HG03135 (cell line): ENCODE results near the gene MRPL4.

Experiments
- ATAC-seq: cut with Tn5 transposase; IDR thresholded peaks from one replicate; pipeline ENCODE4 v1.9.1; 2021; ENCODE audit warnings: mild to moderate bottlenecking, moderate library complexity; ENCODE audit not compliant: unreplicated experiment

MRPL4 gene

DNA sequence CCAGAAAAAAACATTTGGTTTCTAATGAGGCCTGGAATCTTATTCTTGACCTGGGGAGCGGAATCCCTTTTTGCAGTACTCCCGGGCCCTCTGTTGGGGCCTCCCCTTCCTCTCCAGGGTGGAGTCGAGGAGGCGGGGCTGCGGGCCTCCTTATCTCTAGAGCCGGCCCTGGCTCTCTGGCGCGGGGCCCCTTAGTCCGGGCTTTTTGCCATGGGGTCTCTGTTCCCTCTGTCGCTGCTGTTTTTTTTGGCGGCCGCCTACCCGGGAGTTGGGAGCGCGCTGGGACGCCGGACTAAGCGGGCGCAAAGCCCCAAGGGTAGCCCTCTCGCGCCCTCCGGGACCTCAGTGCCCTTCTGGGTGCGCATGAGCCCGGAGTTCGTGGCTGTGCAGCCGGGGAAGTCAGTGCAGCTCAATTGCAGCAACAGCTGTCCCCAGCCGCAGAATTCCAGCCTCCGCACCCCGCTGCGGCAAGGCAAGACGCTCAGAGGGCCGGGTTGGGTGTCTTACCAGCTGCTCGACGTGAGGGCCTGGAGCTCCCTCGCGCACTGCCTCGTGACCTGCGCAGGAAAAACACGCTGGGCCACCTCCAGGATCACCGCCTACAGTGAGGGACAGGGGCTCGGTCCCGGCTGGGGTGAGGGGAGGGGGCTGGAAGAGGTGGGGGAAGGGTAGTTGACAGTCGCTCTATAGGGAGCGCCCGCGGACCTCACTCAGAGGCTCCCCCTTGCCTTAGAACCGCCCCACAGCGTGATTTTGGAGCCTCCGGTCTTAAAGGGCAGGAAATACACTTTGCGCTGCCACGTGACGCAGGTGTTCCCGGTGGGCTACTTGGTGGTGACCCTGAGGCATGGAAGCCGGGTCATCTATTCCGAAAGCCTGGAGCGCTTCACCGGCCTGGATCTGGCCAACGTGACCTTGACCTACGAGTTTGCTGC is 35.1 kb downstream of the MRPL4 start, which contains the start of gene ICAM4:
ICAM4 (plus strand) TSS at position 153 of the 935 bp plus-strand sequence; CDS start at position 211, 58 bp downstream.
- ATAC-seq, result no peak

DNA sequence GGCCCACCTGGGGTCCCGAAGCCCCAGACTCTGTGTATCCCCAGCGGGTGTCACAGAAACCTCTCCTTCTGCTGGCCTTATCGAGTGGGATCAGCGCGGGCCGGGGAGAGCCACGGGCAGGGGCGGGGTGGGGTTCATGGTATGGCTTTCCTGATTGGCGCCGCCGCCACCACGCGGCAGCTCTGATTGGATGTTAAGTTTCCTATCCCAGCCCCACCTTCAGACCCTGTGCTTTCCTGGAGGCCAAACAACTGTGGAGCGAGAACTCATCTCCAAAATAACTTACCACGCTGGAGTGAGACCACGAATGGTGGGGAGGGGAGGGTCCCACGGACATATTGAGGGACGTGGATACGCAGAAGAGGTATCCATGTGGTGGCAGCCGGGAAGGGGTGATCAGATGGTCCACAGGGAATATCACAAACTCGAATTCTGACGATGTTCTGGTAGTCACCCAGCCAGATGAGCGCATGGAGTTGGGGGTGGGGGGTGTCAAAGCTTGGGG is 36.7 kb downstream of the MRPL4 start:
- ATAC-seq, result no peak

GRCh38 chr19:10289167-10289835 is 37.3 kb downstream of the MRPL4 start:
- ATAC-seq, result no peak

- ATAC-seq, result no peak
Measured at GRCh38 chr19:10289836-10290356, 37.9 kb downstream of the MRPL4 start, which contains the start of gene ICAM5. ICAM5 (plus strand) TSS chr19:10289952; CDS start chr19:10290044, 92 bp downstream.

DNA sequence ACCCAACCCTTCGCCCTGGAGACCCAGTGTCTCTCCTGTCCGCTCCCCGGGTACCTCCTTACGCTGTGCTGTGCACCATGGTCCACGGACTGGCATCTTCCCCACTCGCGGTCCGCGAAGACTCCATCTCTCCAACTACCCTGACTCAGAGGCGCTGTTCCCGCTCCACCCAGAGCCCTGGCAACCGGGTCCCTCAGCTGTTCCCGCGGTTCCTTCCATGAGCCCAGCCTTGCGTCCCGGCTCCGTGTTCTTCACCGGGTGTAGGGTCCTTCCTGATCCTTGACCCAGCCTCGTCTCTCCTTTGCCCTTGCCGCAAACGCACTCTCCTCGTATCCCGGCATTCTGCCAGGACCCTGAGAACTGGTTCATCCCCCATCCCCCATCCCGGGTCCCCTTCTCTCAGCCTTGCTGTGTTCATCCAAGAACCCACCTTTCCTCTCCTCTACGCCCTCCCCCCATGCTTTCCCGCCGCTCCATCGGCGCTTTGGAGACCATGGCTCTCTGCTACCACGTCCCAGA is 38.4 kb downstream of the MRPL4 start:
- ATAC-seq, result no peak

- no peak for ATAC-seq
Measured at GRCh38 chr19:10290876-10291553, 39.0 kb downstream of the MRPL4 start.

DNA sequence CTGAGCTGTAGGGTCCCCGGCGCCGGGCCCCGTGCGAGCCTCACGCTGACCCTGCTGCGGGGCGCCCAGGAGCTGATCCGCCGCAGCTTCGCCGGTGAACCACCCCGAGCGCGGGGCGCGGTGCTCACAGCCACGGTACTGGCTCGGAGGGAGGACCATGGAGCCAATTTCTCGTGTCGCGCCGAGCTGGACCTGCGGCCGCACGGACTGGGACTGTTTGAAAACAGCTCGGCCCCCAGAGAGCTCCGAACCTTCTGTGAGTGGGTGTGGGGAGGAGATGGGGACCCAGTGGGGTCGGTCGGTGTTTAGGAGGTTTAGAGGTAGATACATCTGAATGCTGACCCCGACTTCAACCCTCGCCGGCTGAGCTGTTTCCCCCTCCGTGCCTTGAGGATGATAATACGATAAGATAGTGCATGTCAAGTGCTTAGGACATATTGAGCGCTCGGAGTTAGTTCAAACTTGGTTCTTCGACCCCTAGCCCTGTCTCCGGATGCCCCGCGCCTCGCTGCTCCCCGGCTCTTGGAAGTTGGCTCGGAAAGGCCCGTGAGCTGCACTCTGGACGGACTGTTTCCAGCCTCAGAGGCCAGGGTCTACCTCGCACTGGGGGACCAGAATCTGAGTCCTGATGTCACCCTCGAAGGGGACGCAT is 39.7 kb downstream of the MRPL4 start:
- ATAC-seq, result no peak

DNA sequence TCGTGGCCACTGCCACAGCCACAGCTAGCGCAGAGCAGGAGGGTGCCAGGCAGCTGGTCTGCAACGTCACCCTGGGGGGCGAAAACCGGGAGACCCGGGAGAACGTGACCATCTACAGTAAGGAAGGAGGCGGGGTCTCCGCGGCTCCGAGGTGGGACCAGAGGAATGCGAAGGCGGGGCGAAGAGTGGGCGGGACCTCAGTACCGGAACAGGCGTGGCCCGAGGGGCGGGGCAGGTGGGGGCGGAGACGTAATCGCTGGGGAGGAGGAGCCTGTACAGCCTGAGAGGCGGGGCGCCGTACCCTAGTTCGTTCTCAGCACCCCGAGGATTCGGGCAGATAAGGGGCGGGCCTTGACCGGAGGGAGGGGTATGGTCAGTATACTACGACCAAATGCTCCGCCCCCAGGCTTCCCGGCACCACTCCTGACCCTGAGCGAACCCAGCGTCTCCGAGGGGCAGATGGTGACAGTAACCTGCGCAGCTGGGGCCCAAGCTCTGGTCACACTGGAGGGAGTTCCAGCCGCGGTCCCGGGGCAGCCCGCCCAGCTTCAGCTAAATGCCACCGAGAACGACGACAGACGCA is 40.3 kb downstream of the MRPL4 start:
- peak; percentile 52 for ATAC-seq

- ATAC-seq, result no peak
Measured at GRCh38 chr19:10292789-10293636, 41.0 kb downstream of the MRPL4 start.

GRCh38 chr19:10293637-10294367 is 41.8 kb downstream of the MRPL4 start:
- ATAC-seq, result no peak

DNA sequence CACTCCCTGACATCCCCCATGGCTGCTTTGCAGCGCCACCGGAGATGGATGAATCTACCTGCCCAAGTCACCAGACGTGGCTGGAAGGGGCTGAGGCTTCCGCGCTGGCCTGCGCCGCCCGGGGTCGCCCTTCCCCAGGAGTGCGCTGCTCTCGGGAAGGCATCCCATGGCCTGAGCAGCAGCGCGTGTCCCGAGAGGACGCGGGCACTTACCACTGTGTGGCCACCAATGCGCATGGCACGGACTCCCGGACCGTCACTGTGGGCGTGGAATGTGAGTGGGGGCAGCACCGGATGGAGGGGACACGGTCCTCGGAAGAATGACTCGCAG is 42.3 kb downstream of the MRPL4 start:
- no peak for ATAC-seq

DNA sequence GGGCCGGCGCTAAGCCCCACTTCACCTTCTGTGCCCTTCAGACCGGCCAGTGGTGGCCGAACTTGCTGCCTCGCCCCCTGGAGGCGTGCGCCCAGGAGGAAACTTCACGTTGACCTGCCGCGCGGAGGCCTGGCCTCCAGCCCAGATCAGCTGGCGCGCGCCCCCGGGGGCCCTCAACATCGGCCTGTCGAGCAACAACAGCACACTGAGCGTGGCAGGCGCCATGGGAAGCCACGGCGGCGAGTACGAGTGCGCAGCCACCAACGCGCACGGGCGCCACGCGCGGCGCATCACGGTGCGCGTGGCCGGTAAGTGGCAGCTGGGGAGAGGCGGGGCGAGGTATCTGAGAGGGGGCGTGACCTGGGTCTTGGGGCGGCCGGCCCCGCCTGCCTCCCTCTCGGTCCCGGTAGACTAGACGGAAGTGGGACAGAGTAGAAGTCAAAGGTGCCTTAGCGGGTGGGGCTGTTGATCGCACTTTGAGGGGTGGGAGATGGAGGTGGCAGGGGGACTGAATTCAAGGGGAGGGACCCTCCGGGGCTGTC is 43.4 kb downstream of the MRPL4 start:
- ATAC-seq, result peak; percentile 42

DNA sequence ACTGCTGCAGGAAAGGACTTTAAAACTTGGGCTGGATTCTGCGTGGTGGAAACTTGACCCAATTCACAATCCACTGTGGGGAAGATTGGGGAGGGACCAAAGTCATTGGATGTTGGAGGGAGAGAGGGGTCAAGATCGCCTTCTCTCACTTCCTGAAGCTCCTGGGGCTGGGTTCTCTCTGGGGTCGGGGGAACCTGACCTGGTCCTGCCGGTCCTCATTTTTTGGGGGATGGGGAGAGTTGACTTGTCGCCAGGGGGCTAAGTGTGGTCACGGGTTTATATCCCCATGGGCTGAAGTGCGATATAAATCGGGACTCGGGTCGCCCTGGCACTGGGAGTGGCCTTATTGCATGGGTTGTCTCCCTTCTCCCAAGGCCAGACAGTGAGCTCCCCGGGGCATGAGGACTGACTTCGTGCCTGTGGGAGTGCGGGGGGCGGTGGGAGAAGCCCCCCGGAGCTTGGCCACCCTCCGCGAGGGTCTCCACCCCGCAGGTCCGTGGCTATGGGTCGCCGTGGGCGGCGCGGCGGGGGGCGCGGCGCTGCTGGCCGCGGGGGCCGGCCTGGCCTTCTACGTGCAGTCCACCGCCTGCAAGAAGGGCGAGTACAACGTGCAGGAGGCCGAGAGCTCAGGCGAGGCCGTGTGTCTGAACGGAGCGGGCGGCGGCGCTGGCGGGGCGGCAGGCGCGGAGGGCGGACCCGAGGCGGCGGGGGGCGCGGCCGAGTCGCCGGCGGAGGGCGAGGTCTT is 44.0 kb downstream of the MRPL4 start:
- no peak for ATAC-seq

- no peak for ATAC-seq
Measured at GRCh38 chr19:10299545-10300458, 47.8 kb downstream of the MRPL4 start.

GRCh38 chr19:10305139-10305806 is 53.3 kb downstream of the MRPL4 start:
- no peak for ATAC-seq

DNA sequence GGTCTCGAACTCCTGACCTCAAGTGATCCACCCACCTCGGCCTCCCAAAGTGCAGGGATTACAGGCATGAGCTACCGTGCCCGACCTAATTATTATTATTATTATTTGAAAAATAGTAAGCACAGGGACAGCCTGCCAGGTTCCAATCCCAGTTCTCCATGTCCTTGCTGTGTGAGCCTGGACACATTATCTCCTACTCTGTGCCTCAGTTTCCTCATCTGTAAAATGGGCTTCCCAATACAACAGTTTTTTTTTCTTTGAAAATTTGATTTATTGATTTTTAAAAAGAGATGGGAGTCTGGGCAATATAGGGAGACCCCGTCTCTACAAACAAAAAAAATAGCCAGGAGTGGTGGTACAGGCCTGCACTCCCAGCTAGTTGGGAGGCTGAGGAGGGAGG is 54.3 kb downstream of the MRPL4 start:
- ATAC-seq, result no peak
